H1 (cell line): ENCODE measurements around the gene SYT13. TPM values are rescaled to one million over a fixed set of nuclear protein-coding genes. Genes with fewer than 3 reads are reported as not detected.

Experiments used
- CTCF ChIA-PET: fragments of 300-600 bp; sonication (Branson Sonifier 250); formaldehyde crosslinking; loops from one replicate; lab custom pipeline; 2021; ENCODE audit not compliant: partially characterized antibody; lab: Charles Lee
- POLR2A ChIA-PET: fragments of 300-600 bp; sonication (Branson Sonifier 250); formaldehyde crosslinking; loops from one replicate; lab custom pipeline; 2021; ENCODE audit warnings: inconsistent platforms; ENCODE audit not compliant: partially characterized antibody; lab: Charles Lee
- DNase-seq, 2 experiments: peaks; one replicate each; pipeline versions ENCODE4 v3.0.0 to v3.0.0-alpha.2; 2010 to 2022; ENCODE audit warnings: low spot score in 2 of 2, low read depth in 1 of 2, mixed read lengths in 1 of 2
- FAIRE-seq: peaks from 2 replicates; lab custom pipeline; 2011; peaks lifted over from hg19 to GRCh38; lab: Jason Lieb, UNC
- H2AFZ ChIP-seq: 2 replicates; pipeline ENCODE4 v1.8.1; 2012; ENCODE audit warnings: low read length, inconsistent platforms
- H2AK5ac ChIP-seq: 2 replicates; pipeline ENCODE4 v1.6.1; 2013; ENCODE audit warnings: low read depth, low read length
- H2BK120ac ChIP-seq: replicated peaks from 2 replicates; pipeline ENCODE3; 2013; ENCODE audit warnings: low read depth, low read length, inconsistent platforms
- H2BK12ac ChIP-seq: 2 replicates; pipeline ENCODE4 v1.6.1; 2013; ENCODE audit warnings: low read depth, low read length
- H2BK15ac ChIP-seq: 2 replicates; pipeline ENCODE4 v1.6.1; 2013; ENCODE audit warnings: low read length
- H2BK20ac ChIP-seq: 2 replicates; pipeline ENCODE4 v1.6.1; 2013; ENCODE audit warnings: low read length
- H2BK5ac ChIP-seq: 2 replicates; pipeline ENCODE4 v1.6.1; 2013; ENCODE audit warnings: low read depth, low read length
- H3K14ac ChIP-seq: 2 replicates; pipeline ENCODE4 v1.6.1; 2013; ENCODE audit warnings: inconsistent platforms; ENCODE audit not compliant: insufficient read length
- H3K18ac ChIP-seq: 2 replicates; pipeline ENCODE4 v1.6.1; 2013; ENCODE audit warnings: low read length; ENCODE audit errors: extremely low read depth
- H3K23ac ChIP-seq: 2 replicates; pipeline ENCODE4 v1.6.1; 2013; ENCODE audit warnings: inconsistent platforms; ENCODE audit not compliant: insufficient read length
- H3K23me2 ChIP-seq: 2 replicates; pipeline ENCODE4 v1.6.1; 2013; ENCODE audit warnings: low read depth, low read length
- H3K27ac ChIP-seq: 2 replicates; pipeline ENCODE4 v1.6.1; 2011; ENCODE audit warnings: low read depth, low read length, inconsistent platforms
- H3K27me3 ChIP-seq, 4 experiments: replicated peaks in 1 of 4; 1 replicate in 1 of 4; 2 replicates in 3 of 4; pipeline versions ENCODE4 v1.6.1 to v1.8.1; 2011 to 2013; ENCODE audit warnings: low read length in 3 of 4, mild to moderate bottlenecking in 3 of 4, inconsistent platforms in 2 of 4, mixed read lengths in 2 of 4, moderate library complexity in 1 of 4; ENCODE audit not compliant: control insufficient read depth in 3 of 4, insufficient read depth in 3 of 4; ENCODE audit errors: extremely low read depth in 1 of 4
- H3K36me3 ChIP-seq, 4 experiments: 2 replicates each; pipeline versions ENCODE4 v1.6.1 to v1.8.1; 2011 to 2013; ENCODE audit warnings: mild to moderate bottlenecking in 4 of 4, low read length in 3 of 4, moderate library complexity in 2 of 4, control low read depth in 1 of 4, inconsistent platforms in 1 of 4; ENCODE audit not compliant: insufficient read depth in 4 of 4, control insufficient read depth in 2 of 4
- H3K4ac ChIP-seq: replicated peaks from 2 replicates; pipeline ENCODE3; 2013; ENCODE audit warnings: low read length, low read depth, mixed read lengths, inconsistent platforms; ENCODE audit not compliant: insufficient read length
- H3K4me1 ChIP-seq, 4 experiments: replicated peaks in 1 of 4; 1 replicate in 1 of 4; 2 replicates in 3 of 4; pipeline versions ENCODE4 v1.6.1 to v1.8.1; 2011 to 2013; ENCODE audit warnings: low read length in 3 of 4, inconsistent platforms in 2 of 4, mixed read lengths in 1 of 4; ENCODE audit not compliant: insufficient read depth in 4 of 4, control insufficient read depth in 3 of 4
- H3K4me2 ChIP-seq, 2 experiments: 2 replicates each; pipeline versions ENCODE4 v1.6.1 to v1.8.1; 2011 to 2013; ENCODE audit warnings: low read depth in 2 of 2, low read length in 2 of 2, control low read depth in 1 of 2, inconsistent platforms in 1 of 2, mild to moderate bottlenecking in 1 of 2; ENCODE audit not compliant: insufficient read depth in 1 of 2
- H3K4me3 ChIP-seq, 4 experiments: fragments of 200-600, 300-600 bp in 1 of 4; sonication (generic), shearing (Covaris generic), sonication (Bioruptor Twin) in 1 of 4; 2 replicates each; pipeline versions ENCODE4 v1.5.1 to v1.8.1; 2011 to 2016; ENCODE audit warnings: low read length in 4 of 4, low read depth in 3 of 4, control low read depth in 2 of 4, inconsistent platforms in 2 of 4, mild to moderate bottlenecking in 2 of 4, mixed read lengths in 1 of 4, moderate library complexity in 1 of 4; ENCODE audit not compliant: insufficient read depth in 2 of 4; ENCODE audit errors: extremely low read depth in 1 of 4
- H3K56ac ChIP-seq: replicated peaks from 2 replicates; pipeline ENCODE3; 2013; ENCODE audit warnings: low read depth, mild to moderate bottlenecking, mixed read lengths, low read length, inconsistent platforms; ENCODE audit not compliant: insufficient read length
- H3K79me1 ChIP-seq: 2 replicates; pipeline ENCODE4 v1.6.1; 2013; ENCODE audit warnings: low read depth, low read length, control low read depth
- H3K79me2 ChIP-seq, 2 experiments: 2 replicates each; pipeline versions ENCODE4 v1.6.1 to v1.8.1; 2012 to 2013; ENCODE audit warnings: low read length in 2 of 2, mild to moderate bottlenecking in 2 of 2, inconsistent platforms in 1 of 2; ENCODE audit not compliant: insufficient read depth in 2 of 2, control insufficient read depth in 1 of 2
- H3K9ac ChIP-seq, 4 experiments: replicated peaks in 1 of 4; 1 replicate in 1 of 4; 2 replicates in 3 of 4; pipeline versions ENCODE4 v1.6.1 to v1.8.1; 2011 to 2013; ENCODE audit warnings: low read depth in 3 of 4, low read length in 3 of 4, control low read depth in 2 of 4, mild to moderate bottlenecking in 2 of 4, moderate library complexity in 2 of 4, inconsistent platforms in 1 of 4; ENCODE audit errors: extremely low read depth in 1 of 4
- H3K9me3 ChIP-seq, 2 experiments: 2 replicates each; pipeline versions ENCODE4 v1.6.1 to v1.8.1; 2012 to 2013; ENCODE audit warnings: mild to moderate bottlenecking in 2 of 2, moderate library complexity in 2 of 2, control low read depth in 1 of 2, inconsistent platforms in 1 of 2, low read depth in 1 of 2, low read length in 1 of 2, mixed read lengths in 1 of 2; ENCODE audit not compliant: insufficient read depth in 2 of 2
- H4K20me1 ChIP-seq, 2 experiments: replicated peaks in 1 of 2; 2 replicates each; pipeline versions ENCODE3 to v1.8.1; 2011 to 2013; ENCODE audit warnings: inconsistent platforms in 2 of 2, low read length in 2 of 2, mild to moderate bottlenecking in 1 of 2; ENCODE audit not compliant: insufficient read depth in 2 of 2, control insufficient read depth in 1 of 2
- H4K5ac ChIP-seq: 2 replicates; pipeline ENCODE4 v1.6.1; 2013; ENCODE audit warnings: low read length, low read depth, mixed read lengths, inconsistent platforms; ENCODE audit not compliant: insufficient read length
- H4K8ac ChIP-seq: 2 replicates; pipeline ENCODE4 v1.8.0; 2013; ENCODE audit warnings: mild to moderate bottlenecking, moderate library complexity, low read length, inconsistent platforms; ENCODE audit not compliant: insufficient read depth; ENCODE audit errors: extremely low read depth
- H4K91ac ChIP-seq: replicated peaks from 2 replicates; pipeline ENCODE3; 2013; ENCODE audit warnings: low read length, mixed read lengths, inconsistent platforms; ENCODE audit not compliant: insufficient read length
- ASH2L ChIP-seq: fragments of 200-600, 300-600 bp; sonication (generic); IDR thresholded peaks from one replicate; pipeline ENCODE4 v1.7.1; 2017; ENCODE audit warnings: low read length
- CREB1 ChIP-seq: IDR thresholded peaks from 2 replicates; pipeline ENCODE4 v1.6.1; 2012; ENCODE audit warnings: inconsistent platforms
- FOSL1 ChIP-seq: IDR thresholded peaks from 2 replicates; pipeline ENCODE4 v1.6.1; 2011; ENCODE audit warnings: mild to moderate bottlenecking, low read depth, low read length, moderate library complexity; ENCODE audit not compliant: insufficient read depth
- JUND ChIP-seq: IDR thresholded peaks from 2 replicates; pipeline ENCODE4 v1.6.1; 2011; ENCODE audit warnings: mild to moderate bottlenecking, improper control_type of control experiment, low read length
- POLR2A ChIP-seq, 2 experiments: IDR thresholded peaks; 1 replicate in 1 of 2; 2 replicates in 1 of 2; pipeline ENCODE4 v1.6.1; 2011; ENCODE audit warnings: low read depth in 2 of 2, low read length in 2 of 2, mild to moderate bottlenecking in 2 of 2; ENCODE audit errors: control extremely low read depth in 1 of 2
- RBBP5 ChIP-seq: IDR thresholded peaks from 2 replicates; pipeline ENCODE4 v1.7.1; 2012; ENCODE audit warnings: low read depth, mild to moderate bottlenecking, inconsistent platforms, low read length, moderate library complexity, borderline replicate concordance
- SRF ChIP-seq: IDR thresholded peaks from 2 replicates; pipeline ENCODE4 v1.6.1; 2011; ENCODE audit warnings: mild to moderate bottlenecking, low read depth, low read length, moderate library complexity
- TAF7 ChIP-seq: optimal IDR thresholded peaks from 2 replicates; pipeline ENCODE3; 2011; ENCODE audit warnings: low read depth, mild to moderate bottlenecking, inconsistent platforms, low read length, moderate library complexity, borderline replicate concordance
- TEAD4 ChIP-seq: IDR thresholded peaks from 2 replicates; pipeline ENCODE4 v1.6.1; 2012; ENCODE audit warnings: low read depth, low read length, inconsistent platforms, mixed read lengths
- ZNF274 ChIP-seq: IDR thresholded peaks from 2 replicates; pipeline ENCODE4 v1.7.0; 2012; ENCODE audit warnings: low read length, borderline replicate concordance; ENCODE audit errors: extremely low read depth
- WGBS, 2 experiments: shearing (Covaris generic) in 1 of 2; methylation state at CpG; one replicate each; pipeline versions ENCODE4 v1.1.6 to v1.1.7; 2013 to 2015; ENCODE audit warnings: low lambda C conversion rate in 2 of 2, mixed read lengths in 2 of 2, inconsistent platforms in 1 of 2, low coverage in 1 of 2, missing lambda C conversion rate in 1 of 2; ENCODE audit not compliant: insufficient replicate concordance in 2 of 2, insufficient coverage in 1 of 2, insufficient read length in 1 of 2; ENCODE audit errors: extremely low coverage in 1 of 2, missing lambda C conversion rate in 1 of 2; 5-methylcytosine and 5-hydroxymethylcytosine counted together
- polyA plus RNA-seq, 7 experiments: library from polyadenylated mRNA; depleted of rRNA in 3 of 7; stranded (reverse) in 5 of 7; unstranded in 2 of 7; fragments of >200 nt in 5 of 7; fragments of 200-250 nt in 2 of 7; gene quantifications; 1 replicate in 5 of 7; 2 replicates in 1 of 7; 4 replicates in 1 of 7; pipeline versions ENCODE4 v1.2.1 to v1.2.3, GENCODE V29; 2011 to 2013; ENCODE audit warnings: missing spikeins in 2 of 7, mixed read lengths in 2 of 7
- total RNA-seq: library from RNA; stranded (reverse); fragmentation: NEBNext Ultra II Directional; extraction: Animal tissue kit (Norgen Biotek cat#: 25700); gene quantifications from 2 replicates; pipeline ENCODE4 v1.2.1, GENCODE V29; 2021
- TF ChIP-seq, protein P1 (sequence below), 3 experiments: IDR thresholded peaks; 1 replicate in 2 of 3; 2 replicates in 1 of 3; pipeline versions ENCODE4 v1.5.1 to v1.6.1; 2011; ENCODE audit warnings: low read length in 3 of 3, mild to moderate bottlenecking in 3 of 3, inconsistent platforms in 2 of 3, low read depth in 1 of 3, moderate library complexity in 1 of 3; ENCODE audit not compliant: insufficient read depth in 1 of 3; ENCODE audit errors: control extremely low read depth in 1 of 3

Gene SYT13
- total and polyA plus RNA-seq, 2 of the 8 experiments (the other 6 are each of a cell fraction or from before 2014, with no cell fraction given) = 4.8 to 13.2 TPM

DNA sequence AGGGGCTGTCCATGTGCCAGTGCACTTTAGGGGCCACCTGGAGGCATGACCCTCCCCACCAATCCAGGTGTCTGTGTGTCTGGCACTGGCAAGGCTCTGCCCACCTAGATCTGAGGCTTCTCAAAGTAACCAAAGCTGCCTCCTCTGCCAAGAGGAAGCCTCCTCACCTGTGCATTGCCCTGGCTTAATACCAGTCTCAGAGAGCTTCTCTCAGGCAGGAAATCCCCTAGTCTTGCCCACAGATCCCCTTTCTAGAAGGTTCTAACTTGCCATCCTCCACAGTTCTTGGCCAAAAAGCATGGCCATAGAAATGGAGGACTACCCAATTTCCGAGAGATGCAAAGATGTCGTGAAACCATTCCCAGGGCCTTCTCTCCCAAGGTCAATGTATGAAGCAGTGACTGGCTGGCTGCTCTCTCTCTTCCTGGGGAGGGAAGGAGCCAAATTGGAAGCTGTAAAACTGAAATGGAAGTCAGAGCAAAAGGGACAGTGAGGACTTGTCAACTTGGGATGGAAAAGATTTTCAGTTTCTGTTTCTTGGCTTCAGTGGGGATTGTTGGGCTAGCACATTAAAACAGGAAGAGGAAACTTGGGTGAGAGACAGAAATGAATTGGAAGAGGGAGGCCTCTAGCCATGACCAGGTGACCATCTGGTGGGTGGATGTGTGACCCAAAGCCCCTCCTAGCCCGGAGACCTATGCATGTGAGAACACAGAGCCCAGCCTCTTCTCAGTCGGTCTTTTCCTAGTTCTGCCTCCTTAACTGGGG is 70.9 kb downstream of the SYT13 start:
- Histone ChIP-seq H3K56ac (no peak overlapping the region), H3K14ac (no peak overlapping the region), H3K4me2 (no peak overlapping the region), H2BK12ac (no peak overlapping the region), H3K4me3 (no peak overlapping the region), H3K27ac (no peak overlapping the region), H3K18ac (no peak overlapping the region), H3K4me1 (peaks cover 0 to 7% (median under 1%) of the 10 kb centered on the region in 4 experiments; a peak in 5 of 7 replicates), H3K23me2 (no peaks in the 10 kb centered on the region), H3K9me3 (no peaks in the 10 kb centered on the region), H3K79me1 (no peaks in the 10 kb centered on the region), H2AK5ac (no peak overlapping the region), H2AFZ (no peak overlapping the region), H4K8ac (no peak overlapping the region), H3K9ac (peak overlapping the region in 1 of 4 experiments; percentile 6; a peak in 1 of 7 replicates), H4K20me1 (no peaks in the 10 kb centered on the region), H2BK120ac (no peak overlapping the region), H2BK5ac (no peak overlapping the region), H3K79me2 (no peaks in the 10 kb centered on the region), H3K4ac (no peak overlapping the region), H3K36me3 (no peaks in the 10 kb centered on the region), H4K5ac (no peak overlapping the region), H3K23ac (no peak overlapping the region), H3K27me3 (no peaks in the 10 kb centered on the region), H4K91ac (no peak overlapping the region), H2BK20ac (no peak overlapping the region), H2BK15ac (no peak overlapping the region)
- ChIA-PET CTCF (interaction anchor here (0.6 to 5.8 kb wide), 6 partner anchors 10 to 289 kb away, joined by 3 to 49 read pairs (median 4); no protein-coding TSS in a partner anchor), POLR2A (no interaction called here)
- FAIRE-seq (no peak), DNase-seq (no peak)
- WGBS, 2 experiments = 87% methylated on average over 4 of the region's 4 CpGs; no CpG with 5 or more reads in 1 of the 2 experiments
- TF ChIP-seq TAF7 (no peak), RBBP5 (no peak), SRF (no peak), TEAD4 (no peak), JUND (no peak), CREB1 (no peak), ZNF274 (no peak), ASH2L (no peak), POLR2A (IDR thresholded peaks at IDR 0.05; ENCODE audit: control extremely low read depth in 1 of 2, low read depth in 2 of 2, low read length in 2 of 2) (no peak), FOSL1 (no peak)
- TF ChIP-seq, protein P1, sequence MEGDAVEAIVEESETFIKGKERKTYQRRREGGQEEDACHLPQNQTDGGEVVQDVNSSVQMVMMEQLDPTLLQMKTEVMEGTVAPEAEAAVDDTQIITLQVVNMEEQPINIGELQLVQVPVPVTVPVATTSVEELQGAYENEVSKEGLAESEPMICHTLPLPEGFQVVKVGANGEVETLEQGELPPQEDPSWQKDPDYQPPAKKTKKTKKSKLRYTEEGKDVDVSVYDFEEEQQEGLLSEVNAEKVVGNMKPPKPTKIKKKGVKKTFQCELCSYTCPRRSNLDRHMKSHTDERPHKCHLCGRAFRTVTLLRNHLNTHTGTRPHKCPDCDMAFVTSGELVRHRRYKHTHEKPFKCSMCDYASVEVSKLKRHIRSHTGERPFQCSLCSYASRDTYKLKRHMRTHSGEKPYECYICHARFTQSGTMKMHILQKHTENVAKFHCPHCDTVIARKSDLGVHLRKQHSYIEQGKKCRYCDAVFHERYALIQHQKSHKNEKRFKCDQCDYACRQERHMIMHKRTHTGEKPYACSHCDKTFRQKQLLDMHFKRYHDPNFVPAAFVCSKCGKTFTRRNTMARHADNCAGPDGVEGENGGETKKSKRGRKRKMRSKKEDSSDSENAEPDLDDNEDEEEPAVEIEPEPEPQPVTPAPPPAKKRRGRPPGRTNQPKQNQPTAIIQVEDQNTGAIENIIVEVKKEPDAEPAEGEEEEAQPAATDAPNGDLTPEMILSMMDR (IDR thresholded peaks at IDR 0.05; ENCODE audit: control extremely low read depth in 1 of 3, insufficient read depth in 1 of 3, low read depth in 1 of 3, low read length in 3 of 3) = no peak
